H1 (cell line): ENCODE results near the gene TRIB2. TPM values are rescaled to one million over a fixed set of nuclear protein-coding genes. Genes with fewer than 3 reads are reported as not detected.

Experiments used
- CTCF ChIA-PET: fragments of 300-600 bp; sonication (Branson Sonifier 250); formaldehyde crosslinking; loops from one replicate; lab custom pipeline; 2021; ENCODE audit not compliant: partially characterized antibody; lab: Charles Lee
- POLR2A ChIA-PET: fragments of 300-600 bp; sonication (Branson Sonifier 250); formaldehyde crosslinking; loops from one replicate; lab custom pipeline; 2021; ENCODE audit warnings: inconsistent platforms; ENCODE audit not compliant: partially characterized antibody; lab: Charles Lee
- DNase-seq, 2 experiments: peaks; one replicate each; pipeline versions ENCODE4 v3.0.0 to v3.0.0-alpha.2; 2010 to 2022; ENCODE audit warnings: low spot score in 2 of 2, low read depth in 1 of 2, mixed read lengths in 1 of 2
- FAIRE-seq: peaks from 2 replicates; lab custom pipeline; 2011; peaks lifted over from hg19 to GRCh38; lab: Jason Lieb, UNC
- H2AFZ ChIP-seq: 2 replicates; pipeline ENCODE4 v1.8.1; 2012; ENCODE audit warnings: low read length, inconsistent platforms
- H2AK5ac ChIP-seq: 2 replicates; pipeline ENCODE4 v1.6.1; 2013; ENCODE audit warnings: low read depth, low read length
- H2BK120ac ChIP-seq: replicated peaks from 2 replicates; pipeline ENCODE3; 2013; ENCODE audit warnings: low read depth, low read length, inconsistent platforms
- H2BK12ac ChIP-seq: 2 replicates; pipeline ENCODE4 v1.6.1; 2013; ENCODE audit warnings: low read depth, low read length
- H2BK15ac ChIP-seq: 2 replicates; pipeline ENCODE4 v1.6.1; 2013; ENCODE audit warnings: low read length
- H2BK20ac ChIP-seq: 2 replicates; pipeline ENCODE4 v1.6.1; 2013; ENCODE audit warnings: low read length
- H2BK5ac ChIP-seq: 2 replicates; pipeline ENCODE4 v1.6.1; 2013; ENCODE audit warnings: low read depth, low read length
- H3K14ac ChIP-seq: 2 replicates; pipeline ENCODE4 v1.6.1; 2013; ENCODE audit warnings: inconsistent platforms; ENCODE audit not compliant: insufficient read length
- H3K18ac ChIP-seq: 2 replicates; pipeline ENCODE4 v1.6.1; 2013; ENCODE audit warnings: low read length; ENCODE audit errors: extremely low read depth
- H3K23ac ChIP-seq: 2 replicates; pipeline ENCODE4 v1.6.1; 2013; ENCODE audit warnings: inconsistent platforms; ENCODE audit not compliant: insufficient read length
- H3K23me2 ChIP-seq: 2 replicates; pipeline ENCODE4 v1.6.1; 2013; ENCODE audit warnings: low read depth, low read length
- H3K27ac ChIP-seq: 2 replicates; pipeline ENCODE4 v1.6.1; 2011; ENCODE audit warnings: low read depth, low read length, inconsistent platforms
- H3K27me3 ChIP-seq, 4 experiments: replicated peaks in 1 of 4; 1 replicate in 1 of 4; 2 replicates in 3 of 4; pipeline versions ENCODE4 v1.6.1 to v1.8.1; 2011 to 2013; ENCODE audit warnings: low read length in 3 of 4, mild to moderate bottlenecking in 3 of 4, inconsistent platforms in 2 of 4, mixed read lengths in 2 of 4, moderate library complexity in 1 of 4; ENCODE audit not compliant: control insufficient read depth in 3 of 4, insufficient read depth in 3 of 4; ENCODE audit errors: extremely low read depth in 1 of 4
- H3K36me3 ChIP-seq, 4 experiments: 2 replicates each; pipeline versions ENCODE4 v1.6.1 to v1.8.1; 2011 to 2013; ENCODE audit warnings: mild to moderate bottlenecking in 4 of 4, low read length in 3 of 4, moderate library complexity in 2 of 4, control low read depth in 1 of 4, inconsistent platforms in 1 of 4; ENCODE audit not compliant: insufficient read depth in 4 of 4, control insufficient read depth in 2 of 4
- H3K4ac ChIP-seq: replicated peaks from 2 replicates; pipeline ENCODE3; 2013; ENCODE audit warnings: low read length, low read depth, mixed read lengths, inconsistent platforms; ENCODE audit not compliant: insufficient read length
- H3K4me1 ChIP-seq, 4 experiments: replicated peaks in 1 of 4; 1 replicate in 1 of 4; 2 replicates in 3 of 4; pipeline versions ENCODE4 v1.6.1 to v1.8.1; 2011 to 2013; ENCODE audit warnings: low read length in 3 of 4, inconsistent platforms in 2 of 4, mixed read lengths in 1 of 4; ENCODE audit not compliant: insufficient read depth in 4 of 4, control insufficient read depth in 3 of 4
- H3K4me2 ChIP-seq, 2 experiments: 2 replicates each; pipeline versions ENCODE4 v1.6.1 to v1.8.1; 2011 to 2013; ENCODE audit warnings: low read depth in 2 of 2, low read length in 2 of 2, control low read depth in 1 of 2, inconsistent platforms in 1 of 2, mild to moderate bottlenecking in 1 of 2; ENCODE audit not compliant: insufficient read depth in 1 of 2
- H3K4me3 ChIP-seq, 4 experiments: fragments of 200-600, 300-600 bp in 1 of 4; sonication (generic), shearing (Covaris generic), sonication (Bioruptor Twin) in 1 of 4; 2 replicates each; pipeline versions ENCODE4 v1.5.1 to v1.8.1; 2011 to 2016; ENCODE audit warnings: low read length in 4 of 4, low read depth in 3 of 4, control low read depth in 2 of 4, inconsistent platforms in 2 of 4, mild to moderate bottlenecking in 2 of 4, mixed read lengths in 1 of 4, moderate library complexity in 1 of 4; ENCODE audit not compliant: insufficient read depth in 2 of 4; ENCODE audit errors: extremely low read depth in 1 of 4
- H3K56ac ChIP-seq: replicated peaks from 2 replicates; pipeline ENCODE3; 2013; ENCODE audit warnings: low read depth, mild to moderate bottlenecking, mixed read lengths, low read length, inconsistent platforms; ENCODE audit not compliant: insufficient read length
- H3K79me1 ChIP-seq: 2 replicates; pipeline ENCODE4 v1.6.1; 2013; ENCODE audit warnings: low read depth, low read length, control low read depth
- H3K79me2 ChIP-seq, 2 experiments: 2 replicates each; pipeline versions ENCODE4 v1.6.1 to v1.8.1; 2012 to 2013; ENCODE audit warnings: low read length in 2 of 2, mild to moderate bottlenecking in 2 of 2, inconsistent platforms in 1 of 2; ENCODE audit not compliant: insufficient read depth in 2 of 2, control insufficient read depth in 1 of 2
- H3K9ac ChIP-seq, 4 experiments: replicated peaks in 1 of 4; 1 replicate in 1 of 4; 2 replicates in 3 of 4; pipeline versions ENCODE4 v1.6.1 to v1.8.1; 2011 to 2013; ENCODE audit warnings: low read depth in 3 of 4, low read length in 3 of 4, control low read depth in 2 of 4, mild to moderate bottlenecking in 2 of 4, moderate library complexity in 2 of 4, inconsistent platforms in 1 of 4; ENCODE audit errors: extremely low read depth in 1 of 4
- H3K9me3 ChIP-seq, 2 experiments: 2 replicates each; pipeline versions ENCODE4 v1.6.1 to v1.8.1; 2012 to 2013; ENCODE audit warnings: mild to moderate bottlenecking in 2 of 2, moderate library complexity in 2 of 2, control low read depth in 1 of 2, inconsistent platforms in 1 of 2, low read depth in 1 of 2, low read length in 1 of 2, mixed read lengths in 1 of 2; ENCODE audit not compliant: insufficient read depth in 2 of 2
- H4K20me1 ChIP-seq, 2 experiments: replicated peaks in 1 of 2; 2 replicates each; pipeline versions ENCODE3 to v1.8.1; 2011 to 2013; ENCODE audit warnings: inconsistent platforms in 2 of 2, low read length in 2 of 2, mild to moderate bottlenecking in 1 of 2; ENCODE audit not compliant: insufficient read depth in 2 of 2, control insufficient read depth in 1 of 2
- H4K5ac ChIP-seq: 2 replicates; pipeline ENCODE4 v1.6.1; 2013; ENCODE audit warnings: low read length, low read depth, mixed read lengths, inconsistent platforms; ENCODE audit not compliant: insufficient read length
- H4K8ac ChIP-seq: 2 replicates; pipeline ENCODE4 v1.8.0; 2013; ENCODE audit warnings: mild to moderate bottlenecking, moderate library complexity, low read length, inconsistent platforms; ENCODE audit not compliant: insufficient read depth; ENCODE audit errors: extremely low read depth
- H4K91ac ChIP-seq: replicated peaks from 2 replicates; pipeline ENCODE3; 2013; ENCODE audit warnings: low read length, mixed read lengths, inconsistent platforms; ENCODE audit not compliant: insufficient read length
- BCL11A ChIP-seq, 2 experiments: IDR thresholded peaks; one replicate each; pipeline ENCODE4 v1.6.1; 2011; ENCODE audit warnings: low read depth in 2 of 2, low read length in 2 of 2, mild to moderate bottlenecking in 2 of 2
- CTBP2 ChIP-seq: IDR thresholded peaks from 2 replicates; pipeline ENCODE4 v1.7.0; 2011; ENCODE audit warnings: borderline replicate concordance, mild to moderate bottlenecking, moderate library complexity, mixed read lengths, low read length; ENCODE audit not compliant: insufficient read depth, insufficient read length
- E2F6 ChIP-seq: IDR thresholded peaks from 2 replicates; pipeline ENCODE4 v1.6.1; 2012; ENCODE audit warnings: inconsistent platforms
- EGR1 ChIP-seq: IDR thresholded peaks from 2 replicates; pipeline ENCODE4 v1.6.1; 2011; ENCODE audit warnings: low read depth, low read length, borderline replicate concordance
- EP300 ChIP-seq, 2 experiments: IDR thresholded peaks; 1 replicate in 1 of 2; 2 replicates in 1 of 2; pipeline ENCODE4 v1.6.1; 2011 to 2012; ENCODE audit warnings: low read depth in 2 of 2, low read length in 2 of 2, mild to moderate bottlenecking in 2 of 2, borderline replicate concordance in 1 of 2, inconsistent platforms in 1 of 2, moderate library complexity in 1 of 2
- EZH2 ChIP-seq: fragments of 200-600 bp; sonication (generic); IDR thresholded peaks from 2 replicates; pipeline ENCODE4 v1.7.1; 2012; ENCODE audit warnings: low read depth, mild to moderate bottlenecking, moderate library complexity, low read length, inconsistent platforms; ENCODE audit not compliant: severe bottlenecking
- GABPA ChIP-seq: IDR thresholded peaks from 2 replicates; pipeline ENCODE4 v1.6.1; 2011; ENCODE audit warnings: mild to moderate bottlenecking, low read length, moderate library complexity, borderline replicate concordance; ENCODE audit not compliant: insufficient read depth
- RBBP5 ChIP-seq: IDR thresholded peaks from 2 replicates; pipeline ENCODE4 v1.7.1; 2012; ENCODE audit warnings: low read depth, mild to moderate bottlenecking, inconsistent platforms, low read length, moderate library complexity, borderline replicate concordance
- SIN3A ChIP-seq, 2 experiments: IDR thresholded peaks in 1 of 2; conservative IDR thresholded peaks in 1 of 2; 2 replicates each; pipeline ENCODE4 v1.6.1; 2011 to 2012; ENCODE audit warnings: low read length in 2 of 2, improper control_type of control experiment in 1 of 2, low read depth in 1 of 2, mild to moderate bottlenecking in 1 of 2
- SIX5 ChIP-seq: IDR thresholded peaks from 2 replicates; pipeline ENCODE4 v1.6.1; 2011; ENCODE audit warnings: mild to moderate bottlenecking, low read depth, low read length
- SP1 ChIP-seq: IDR thresholded peaks from 2 replicates; pipeline ENCODE4 v1.6.1; 2011; ENCODE audit warnings: low read depth, low read length
- SUZ12 ChIP-seq: fragments of 200-600 bp; sonication (generic); IDR thresholded peaks from 2 replicates; pipeline ENCODE4 v1.6.1; 2012; ENCODE audit warnings: mild to moderate bottlenecking, inconsistent platforms, low read length, moderate library complexity, mixed read lengths
- ZNF274 ChIP-seq: IDR thresholded peaks from 2 replicates; pipeline ENCODE4 v1.7.0; 2012; ENCODE audit warnings: low read length, borderline replicate concordance; ENCODE audit errors: extremely low read depth
- WGBS, 2 experiments: shearing (Covaris generic) in 1 of 2; methylation state at CpG; one replicate each; pipeline versions ENCODE4 v1.1.6 to v1.1.7; 2013 to 2015; ENCODE audit warnings: low lambda C conversion rate in 2 of 2, mixed read lengths in 2 of 2, inconsistent platforms in 1 of 2, low coverage in 1 of 2, missing lambda C conversion rate in 1 of 2; ENCODE audit not compliant: insufficient replicate concordance in 2 of 2, insufficient coverage in 1 of 2, insufficient read length in 1 of 2; ENCODE audit errors: extremely low coverage in 1 of 2, missing lambda C conversion rate in 1 of 2; 5-methylcytosine and 5-hydroxymethylcytosine counted together
- polyA plus RNA-seq, 7 experiments: library from polyadenylated mRNA; depleted of rRNA in 3 of 7; stranded (reverse) in 5 of 7; unstranded in 2 of 7; fragments of >200 nt in 5 of 7; fragments of 200-250 nt in 2 of 7; gene quantifications; 1 replicate in 5 of 7; 2 replicates in 1 of 7; 4 replicates in 1 of 7; pipeline versions ENCODE4 v1.2.1 to v1.2.3, GENCODE V29; 2011 to 2013; ENCODE audit warnings: missing spikeins in 2 of 7, mixed read lengths in 2 of 7
- total RNA-seq: library from RNA; stranded (reverse); fragmentation: NEBNext Ultra II Directional; extraction: Animal tissue kit (Norgen Biotek cat#: 25700); gene quantifications from 2 replicates; pipeline ENCODE4 v1.2.1, GENCODE V29; 2021

Gene TRIB2
- total and polyA plus RNA-seq, 2 of the 8 experiments (the other 6 are each of a cell fraction or from before 2014, with no cell fraction given) = 40.8 to 57.0 TPM

- Histone ChIP-seq H3K56ac (no peak overlapping the region), H3K4me2 (no peak overlapping the region), H2BK120ac (no peak overlapping the region), H3K9me3 (no peaks in the 10 kb centered on the region), H4K8ac (no peak overlapping the region), H4K5ac (no peak overlapping the region), H3K23ac (no peak overlapping the region), H3K27me3 (no peaks in the 10 kb centered on the region), H3K9ac (no peak overlapping the region), H3K14ac (no peak overlapping the region), H3K23me2 (no peaks in the 10 kb centered on the region), H4K20me1 (peaks cover 22 to 45% of the 10 kb centered on the region in 2 experiments), H3K79me1 (peaks cover 44% of the 10 kb centered on the region), H3K18ac (no peak overlapping the region), H3K4me3 (no peak overlapping the region), H3K27ac (no peak overlapping the region), H2AK5ac (no peak overlapping the region), H2BK5ac (no peak overlapping the region), H3K4ac (no peak overlapping the region), H4K91ac (no peak overlapping the region), H2AFZ (no peak overlapping the region), H3K79me2 (peaks cover 14 to 100% of the 10 kb centered on the region in 2 experiments; a peak in 3 of 4 replicates), H2BK20ac (no peak overlapping the region), H2BK12ac (no peak overlapping the region), H2BK15ac (no peak overlapping the region), H3K36me3 (peaks cover 17 to 70% (median 46%) of the 10 kb centered on the region in 4 experiments), H3K4me1 (peaks cover 0 to 4% (median 0%) of the 10 kb centered on the region in 4 experiments; a peak in 1 of 7 replicates)
- ChIA-PET CTCF (interaction anchor here (1.0 to 1.7 kb wide), 2 partner anchors 40 to 277 kb away, joined by 4 to 5 read pairs; no protein-coding TSS in a partner anchor), POLR2A (no interaction called here)
- WGBS, 2 experiments = 94% methylated on average over 5 of the region's 5 CpGs; no CpG with 5 or more reads in 1 of the 2 experiments
- TF ChIP-seq EP300 (IDR thresholded peaks at IDR 0.05; ENCODE audit: borderline replicate concordance in 1 of 2, low read depth in 2 of 2, low read length in 2 of 2) (no peak), SUZ12 (no peak), ZNF274 (no peak), SIN3A (conservative IDR thresholded peaks at IDR 0.05 in 1 of 2, IDR thresholded peaks at IDR 0.05 in 1 of 2; ENCODE audit: low read depth in 1 of 2, low read length in 2 of 2) (no peak), SP1 (no peak), RBBP5 (no peak), EZH2 (no peak), GABPA (no peak), SIX5 (no peak), E2F6 (no peak), BCL11A (IDR thresholded peaks at IDR 0.05; ENCODE audit: low read depth in 2 of 2, low read length in 2 of 2) (no peak), EGR1 (no peak), CTBP2 (no peak)
- FAIRE-seq (no peak), DNase-seq (no peak)
Measured at GRCh38 chr2:12730265-12730664, 13.5 kb downstream of the TRIB2 start.
